Astrocyte (in vitro differentiated cells and primary cell): ENCODE data around the gene CACNA1C. TPM values are rescaled to one million over a fixed set of nuclear protein-coding genes. Genes with fewer than 3 reads are reported as not detected.

Source experiments
- DNase-seq: peaks from one replicate; pipeline ENCODE4 v3.0.0-alpha.2; 2010; ENCODE audit warnings: low read depth
- FAIRE-seq: peaks from 2 replicates; lab custom pipeline; 2011; peaks lifted over from hg19 to GRCh38; lab: Jason Lieb, UNC
- H2AFZ ChIP-seq: 2 replicates; pipeline ENCODE4 v1.6.0; 2012; ENCODE audit warnings: low read depth, low read length, inconsistent platforms
- H3K27ac ChIP-seq: 2 replicates; pipeline ENCODE4 v1.5.1; 2011; ENCODE audit warnings: low read depth, low read length, inconsistent platforms
- H3K27me3 ChIP-seq: 2 replicates; pipeline ENCODE4 v1.6.0; 2011; ENCODE audit warnings: low read length, inconsistent platforms; ENCODE audit not compliant: insufficient read depth
- H3K36me3 ChIP-seq: 2 replicates; pipeline ENCODE4 v1.5.1; 2011; ENCODE audit warnings: low read length, inconsistent platforms; ENCODE audit not compliant: insufficient read depth
- H3K4me1 ChIP-seq: 2 replicates; pipeline ENCODE4 v1.5.1; 2011; ENCODE audit warnings: low read length, inconsistent platforms; ENCODE audit not compliant: insufficient read depth
- H3K4me2 ChIP-seq: 2 replicates; pipeline ENCODE4 v1.6.0; 2012; ENCODE audit warnings: low read length, inconsistent platforms
- H3K4me3 ChIP-seq: 2 replicates; pipeline ENCODE4 v1.5.1; 2011; ENCODE audit warnings: low read depth, mild to moderate bottlenecking, low read length, inconsistent platforms; ENCODE audit not compliant: insufficient read depth
- H3K79me2 ChIP-seq: 2 replicates; pipeline ENCODE4 v1.6.0; 2012; ENCODE audit warnings: mild to moderate bottlenecking, low read length, inconsistent platforms; ENCODE audit not compliant: insufficient read depth
- H3K9ac ChIP-seq: 2 replicates; pipeline ENCODE4 v1.6.0; 2012; ENCODE audit warnings: mild to moderate bottlenecking, low read length, inconsistent platforms
- H3K9me3 ChIP-seq: 2 replicates; pipeline ENCODE4 v1.5.1; 2012; ENCODE audit warnings: low read depth, mild to moderate bottlenecking, low read length, inconsistent platforms; ENCODE audit not compliant: insufficient read depth
- H4K20me1 ChIP-seq: 2 replicates; pipeline ENCODE4 v1.6.0; 2012; ENCODE audit warnings: low read length, inconsistent platforms; ENCODE audit not compliant: insufficient read depth
- H3K27ac Mint-ChIP-seq: one replicate; pipeline ENCODE4 v1.8.0; 2021; ENCODE audit warnings: mild to moderate bottlenecking, mixed read lengths; ENCODE audit not compliant: unreplicated experiment
- H3K27me3 Mint-ChIP-seq: one replicate; pipeline ENCODE4 v1.8.0; 2021; ENCODE audit warnings: low read depth, mixed read lengths; ENCODE audit not compliant: unreplicated experiment
- H3K36me3 Mint-ChIP-seq: one replicate; pipeline ENCODE4 v1.8.0; 2021; ENCODE audit warnings: low read depth, mixed read lengths; ENCODE audit not compliant: unreplicated experiment
- H3K4me1 Mint-ChIP-seq: one replicate; pipeline ENCODE4 v1.8.0; 2021; ENCODE audit warnings: low read depth, mixed read lengths; ENCODE audit not compliant: unreplicated experiment
- H3K4me3 Mint-ChIP-seq: one replicate; pipeline ENCODE4 v1.8.0; 2021; ENCODE audit warnings: mild to moderate bottlenecking, moderate library complexity, mixed read lengths; ENCODE audit not compliant: unreplicated experiment
- H3K9me3 Mint-ChIP-seq: one replicate; pipeline ENCODE4 v1.8.0; 2021; ENCODE audit warnings: mild to moderate bottlenecking, mixed read lengths; ENCODE audit not compliant: unreplicated experiment
- EZH2 ChIP-seq: IDR thresholded peaks from 2 replicates; pipeline ENCODE4 v1.6.1; 2012; ENCODE audit warnings: mild to moderate bottlenecking, low read length, inconsistent platforms; ENCODE audit not compliant: insufficient read depth
- total RNA-seq: library from RNA; stranded (reverse); gene quantifications from 2 replicates; pipeline ENCODE4 v1.2.1, GENCODE V29; 2021
- TF ChIP-seq, protein P1 (sequence below): IDR thresholded peaks from 2 replicates; pipeline ENCODE4 v1.5.1; 2011; ENCODE audit warnings: low read depth, mild to moderate bottlenecking, inconsistent platforms, low read length, moderate library complexity; ENCODE audit not compliant: insufficient read depth

Gene CACNA1C
- total RNA-seq, 1 donor from 2014 or later = 2.1 TPM

DNA sequence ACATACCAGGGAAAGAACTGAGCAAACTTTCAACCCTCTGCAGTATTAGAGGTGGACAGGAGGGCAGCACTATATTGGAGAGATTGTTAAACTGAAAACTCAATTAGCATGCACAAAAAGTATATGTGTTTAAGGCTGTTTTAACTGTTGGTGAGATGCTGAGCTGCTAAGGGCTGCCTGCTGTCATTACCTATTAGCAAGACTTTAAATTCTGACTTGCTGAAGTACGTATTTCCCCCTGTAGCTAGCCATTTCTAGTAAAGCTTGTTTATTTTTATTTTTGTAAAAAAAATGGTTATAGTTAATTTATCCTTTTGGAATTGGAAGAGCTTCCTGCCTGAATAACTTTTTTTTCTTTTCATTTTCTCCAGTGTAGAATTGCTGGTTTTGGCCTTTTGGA lies 92.2 kb downstream of the CACNA1C start:
- no peak overlapping the region for H3K27ac Mint-ChIP-seq
- no peak overlapping the region for H3K9ac ChIP-seq
- no peak overlapping the region for H3K4me3 Mint-ChIP-seq
- DNase-seq (no peak), FAIRE-seq (no peak)
- no peaks in the 10 kb centered on the region for H4K20me1 ChIP-seq
- H3K4me3 ChIP-seq = no peak overlapping the region
- H3K9me3 ChIP-seq = no peaks in the 10 kb centered on the region
- H3K27me3 Mint-ChIP-seq = peaks cover 37% of the 10 kb centered on the region
- H3K9me3 Mint-ChIP-seq = peaks cover 8% of the 10 kb centered on the region
- no peaks in the 10 kb centered on the region for H3K79me2 ChIP-seq
- H3K27ac ChIP-seq = no peak overlapping the region
- TF ChIP-seq, protein P1, sequence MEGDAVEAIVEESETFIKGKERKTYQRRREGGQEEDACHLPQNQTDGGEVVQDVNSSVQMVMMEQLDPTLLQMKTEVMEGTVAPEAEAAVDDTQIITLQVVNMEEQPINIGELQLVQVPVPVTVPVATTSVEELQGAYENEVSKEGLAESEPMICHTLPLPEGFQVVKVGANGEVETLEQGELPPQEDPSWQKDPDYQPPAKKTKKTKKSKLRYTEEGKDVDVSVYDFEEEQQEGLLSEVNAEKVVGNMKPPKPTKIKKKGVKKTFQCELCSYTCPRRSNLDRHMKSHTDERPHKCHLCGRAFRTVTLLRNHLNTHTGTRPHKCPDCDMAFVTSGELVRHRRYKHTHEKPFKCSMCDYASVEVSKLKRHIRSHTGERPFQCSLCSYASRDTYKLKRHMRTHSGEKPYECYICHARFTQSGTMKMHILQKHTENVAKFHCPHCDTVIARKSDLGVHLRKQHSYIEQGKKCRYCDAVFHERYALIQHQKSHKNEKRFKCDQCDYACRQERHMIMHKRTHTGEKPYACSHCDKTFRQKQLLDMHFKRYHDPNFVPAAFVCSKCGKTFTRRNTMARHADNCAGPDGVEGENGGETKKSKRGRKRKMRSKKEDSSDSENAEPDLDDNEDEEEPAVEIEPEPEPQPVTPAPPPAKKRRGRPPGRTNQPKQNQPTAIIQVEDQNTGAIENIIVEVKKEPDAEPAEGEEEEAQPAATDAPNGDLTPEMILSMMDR = no peak
- no peak for TF ChIP-seq EZH2
- H3K36me3 Mint-ChIP-seq = peaks cover 7% of the 10 kb centered on the region
- H3K4me1 ChIP-seq = no peaks in the 10 kb centered on the region
- H3K4me2 ChIP-seq = no peak overlapping the region
- no peaks in the 10 kb centered on the region for H3K36me3 ChIP-seq
- no peaks in the 10 kb centered on the region for H3K27me3 ChIP-seq
- no peaks in the 10 kb centered on the region for H3K4me1 Mint-ChIP-seq
- no peak overlapping the region for H2AFZ ChIP-seq

DNA sequence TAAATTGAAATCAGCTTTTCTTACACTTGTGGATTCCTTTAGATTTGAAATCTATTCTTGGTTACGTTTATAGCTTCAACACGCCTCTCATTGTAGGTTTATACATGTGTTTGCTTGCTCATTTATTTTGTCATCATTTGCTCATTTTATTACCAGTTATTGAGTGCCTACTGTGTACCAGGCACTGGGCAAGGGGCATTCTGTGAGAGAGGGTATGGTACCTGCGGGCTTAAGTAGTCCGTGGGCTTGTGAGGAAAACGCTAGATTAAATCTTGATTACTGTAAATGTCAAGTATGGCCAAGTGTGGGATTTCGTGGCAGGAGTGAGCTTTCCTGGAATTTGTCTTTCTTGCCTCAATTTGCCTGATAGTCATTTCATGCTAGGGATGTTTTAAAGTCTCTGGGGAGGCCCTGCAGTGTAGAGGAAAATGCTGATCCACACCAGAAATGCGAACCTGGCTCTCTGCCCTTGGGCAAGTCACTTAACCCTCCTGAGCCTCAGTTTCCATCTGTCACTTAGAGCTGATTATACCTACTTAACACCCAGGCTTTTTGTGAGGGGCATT lies 92.7 kb downstream of the CACNA1C start:
- H3K27ac Mint-ChIP-seq = no peak overlapping the region

DNA sequence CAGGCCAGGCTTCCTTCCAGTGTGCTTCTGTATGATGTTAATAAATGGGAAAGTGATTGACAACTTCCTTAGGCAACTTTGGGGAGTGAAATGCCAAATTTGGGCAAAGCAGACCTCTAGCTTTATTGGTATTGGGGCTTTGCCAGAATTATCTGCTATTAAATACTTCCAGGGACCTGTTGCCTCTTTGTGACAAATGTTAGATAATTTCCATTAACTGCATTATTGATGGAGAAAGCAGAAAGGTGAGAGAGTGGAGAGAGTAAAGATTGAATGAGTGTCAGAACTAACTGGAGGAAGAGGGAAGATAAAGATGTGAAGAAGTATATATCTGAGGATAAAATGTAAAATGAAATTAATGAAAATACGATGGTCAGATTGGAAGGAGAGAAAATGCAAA lies 94.5 kb downstream of the CACNA1C start:
- Histone ChIP-seq H3K4me2 (no peak overlapping the region), H3K4me3 (no peak overlapping the region), H4K20me1 (no peaks in the 10 kb centered on the region), H3K27me3 (no peaks in the 10 kb centered on the region), H3K79me2 (no peaks in the 10 kb centered on the region), H3K27ac (no peak overlapping the region), H3K9me3 (no peaks in the 10 kb centered on the region), H3K36me3 (no peaks in the 10 kb centered on the region), H3K4me1 (no peaks in the 10 kb centered on the region), H2AFZ (no peak overlapping the region), H3K9ac (no peak overlapping the region)
- peaks cover 32% of the 10 kb centered on the region for H3K27me3 Mint-ChIP-seq
- no peaks in the 10 kb centered on the region for H3K4me1 Mint-ChIP-seq
- peaks cover 8% of the 10 kb centered on the region for H3K36me3 Mint-ChIP-seq
- no peak for FAIRE-seq
- no peak overlapping the region for H3K4me3 Mint-ChIP-seq
- no peak for DNase-seq
- peaks cover 9% of the 10 kb centered on the region for H3K9me3 Mint-ChIP-seq
- H3K27ac Mint-ChIP-seq = no peak overlapping the region
- no peak for TF ChIP-seq EZH2
- TF ChIP-seq, protein P1 = no peak

More for the DNA sequence above, 92.7 kb downstream of the CACNA1C start:
- Histone ChIP-seq H3K36me3 (no peaks in the 10 kb centered on the region), H3K79me2 (no peaks in the 10 kb centered on the region), H3K9me3 (no peaks in the 10 kb centered on the region), H4K20me1 (no peaks in the 10 kb centered on the region), H3K9ac (no peak overlapping the region), H3K4me1 (no peaks in the 10 kb centered on the region), H3K27ac (no peak overlapping the region), H3K4me3 (no peak overlapping the region), H2AFZ (no peak overlapping the region), H3K27me3 (no peaks in the 10 kb centered on the region), H3K4me2 (no peak overlapping the region)
- no peak overlapping the region for H3K4me3 Mint-ChIP-seq
- H3K27me3 Mint-ChIP-seq = peaks cover 41% of the 10 kb centered on the region
- FAIRE-seq (no peak), DNase-seq (no peak)
- no peaks in the 10 kb centered on the region for H3K4me1 Mint-ChIP-seq
- TF ChIP-seq, protein P1 = no peak
- TF ChIP-seq EZH2 = no peak
- H3K9me3 Mint-ChIP-seq = peaks cover 9% of the 10 kb centered on the region
- H3K36me3 Mint-ChIP-seq = peaks cover 6% of the 10 kb centered on the region
